H9 (cell line): ENCODE data around the gene NFIL3. TPM values are rescaled to one million over a fixed set of nuclear protein-coding genes. Genes with fewer than 3 reads are reported as not detected.
"Not testable (repeated sequence)": the region's sequence is repeated elsewhere in the genome, so short reads cannot be mapped to it uniquely, and the experiment has no call there.

Source experiments
- DNase-seq: peaks from one replicate; pipeline ENCODE4 v3.0.0-alpha.2; 2017
- H2AFZ ChIP-seq: one replicate; pipeline ENCODE4 v1.6.1; 2013; ENCODE audit warnings: mild to moderate bottlenecking, low read length, control low read depth, moderate library complexity
- H2AK5ac ChIP-seq: 2 replicates; pipeline ENCODE4 v1.6.1; 2013; ENCODE audit warnings: low read length, control low read depth, mixed read lengths; ENCODE audit not compliant: insufficient read length
- H2BK120ac ChIP-seq: one replicate; pipeline ENCODE4 v1.6.1; 2013; ENCODE audit warnings: low read depth, mild to moderate bottlenecking, low read length, control low read depth, inconsistent platforms; ENCODE audit not compliant: poor library complexity, severe bottlenecking
- H2BK12ac ChIP-seq: 2 replicates; pipeline ENCODE4 v1.6.1; 2013; ENCODE audit warnings: low read length, control low read depth, mixed read lengths, low read depth; ENCODE audit not compliant: insufficient read length
- H2BK15ac ChIP-seq: 2 replicates; pipeline ENCODE4 v1.6.1; 2013; ENCODE audit warnings: low read depth, low read length, control low read depth
- H2BK20ac ChIP-seq: one replicate; pipeline ENCODE4 v1.6.1; 2013; ENCODE audit warnings: low read depth, mild to moderate bottlenecking, low read length, control low read depth, inconsistent platforms; ENCODE audit not compliant: poor library complexity, severe bottlenecking
- H2BK5ac ChIP-seq: 2 replicates; pipeline ENCODE4 v1.6.1; 2013; ENCODE audit warnings: low read length, control low read depth, mixed read lengths; ENCODE audit not compliant: insufficient read length
- H3K14ac ChIP-seq: 2 replicates; pipeline ENCODE4 v1.6.1; 2013; ENCODE audit warnings: low read length, control low read depth; ENCODE audit not compliant: insufficient read depth
- H3K18ac ChIP-seq: 2 replicates; pipeline ENCODE4 v1.6.1; 2013; ENCODE audit warnings: low read depth, mild to moderate bottlenecking, mixed read lengths, low read length, control low read depth; ENCODE audit not compliant: insufficient read length
- H3K23ac ChIP-seq: 2 replicates; pipeline ENCODE4 v1.6.1; 2013; ENCODE audit warnings: low read length, control low read depth, mixed read lengths, low read depth; ENCODE audit not compliant: insufficient read length
- H3K23me2 ChIP-seq: 2 replicates; pipeline ENCODE4 v1.6.1; 2013; ENCODE audit warnings: low read depth, mild to moderate bottlenecking, mixed read lengths, low read length, control low read depth; ENCODE audit not compliant: insufficient read length, poor library complexity, severe bottlenecking
- H3K27ac ChIP-seq: 2 replicates; pipeline ENCODE4 v1.5.1; 2013; ENCODE audit warnings: low read length, control low read depth, mixed read lengths, low read depth; ENCODE audit not compliant: insufficient read length
- H3K27me3 ChIP-seq: 2 replicates; pipeline ENCODE4 v1.6.1; 2013; ENCODE audit warnings: low read length, control low read depth, inconsistent platforms; ENCODE audit not compliant: insufficient read depth
- H3K4ac ChIP-seq: 2 replicates; pipeline ENCODE4 v1.6.1; 2013; ENCODE audit warnings: low read depth, mild to moderate bottlenecking, control low read depth, inconsistent platforms, low read length, moderate library complexity
- H3K4me1 ChIP-seq: 2 replicates; pipeline ENCODE4 v1.6.1; 2013; ENCODE audit warnings: low read length, control low read depth, inconsistent platforms; ENCODE audit not compliant: insufficient read depth
- H3K4me2 ChIP-seq: 2 replicates; pipeline ENCODE4 v1.6.1; 2013; ENCODE audit warnings: low read length, control low read depth, mixed read lengths; ENCODE audit not compliant: insufficient read length, insufficient read depth
- H3K56ac ChIP-seq: 2 replicates; pipeline ENCODE4 v1.6.1; 2013; ENCODE audit warnings: low read depth, mild to moderate bottlenecking, mixed read lengths, low read length, control low read depth; ENCODE audit not compliant: insufficient read length
- H3K79me1 ChIP-seq: 2 replicates; pipeline ENCODE4 v1.6.1; 2013; ENCODE audit warnings: low read depth, mild to moderate bottlenecking, moderate library complexity, low read length, control low read depth, inconsistent platforms; ENCODE audit not compliant: insufficient read depth, poor library complexity, severe bottlenecking
- H3K79me2 ChIP-seq: 2 replicates; pipeline ENCODE4 v1.6.1; 2013; ENCODE audit warnings: low read length, control low read depth, inconsistent platforms; ENCODE audit not compliant: insufficient read depth
- H3K9ac ChIP-seq: 2 replicates; pipeline ENCODE4 v1.6.1; 2013; ENCODE audit warnings: low read length, control low read depth, mixed read lengths; ENCODE audit not compliant: insufficient read length; ENCODE audit errors: extremely low read depth
- H3K9me3 ChIP-seq: one replicate; pipeline ENCODE4 v1.6.1; 2013; ENCODE audit warnings: low read depth, low read length, inconsistent platforms; ENCODE audit not compliant: control insufficient read depth
- H3T11ph ChIP-seq: one replicate; pipeline ENCODE4 v1.6.1; 2013; ENCODE audit warnings: mild to moderate bottlenecking, low read length, control low read depth, inconsistent platforms
- H4K20me1 ChIP-seq: one replicate; pipeline ENCODE4 v1.6.1; 2013; ENCODE audit not compliant: control insufficient read depth, insufficient read length, insufficient read depth
- H4K5ac ChIP-seq: 2 replicates; pipeline ENCODE4 v1.6.1; 2013; ENCODE audit warnings: low read depth, mild to moderate bottlenecking, mixed read lengths, low read length, control low read depth; ENCODE audit not compliant: insufficient read length
- H4K8ac ChIP-seq: replicated peaks from 2 replicates; pipeline ENCODE4 v1.6.1; 2013; ENCODE audit warnings: low read length, control low read depth, mixed read lengths, low read depth; ENCODE audit not compliant: insufficient read length
- H4K91ac ChIP-seq: 2 replicates; pipeline ENCODE4 v1.6.1; 2013; ENCODE audit warnings: low read depth, mild to moderate bottlenecking, moderate library complexity, mixed read lengths, low read length, control low read depth; ENCODE audit not compliant: insufficient read length
- H3K27ac Mint-ChIP-seq, 3 experiments: 2 replicates in 2 of 3; 3 replicates in 1 of 3; pipeline ENCODE4 v1.8.0; 2020 to 2021; ENCODE audit warnings: mixed read lengths in 3 of 3, mild to moderate bottlenecking in 1 of 3, moderate library complexity in 1 of 3
- H3K27me3 Mint-ChIP-seq: 2 replicates; pipeline ENCODE4 v1.8.0; 2021; ENCODE audit warnings: low read depth, mild to moderate bottlenecking, moderate library complexity, mixed read lengths
- H3K36me3 Mint-ChIP-seq, 3 experiments: 2 replicates in 2 of 3; 3 replicates in 1 of 3; pipeline ENCODE4 v1.8.0; 2020 to 2021; ENCODE audit warnings: low read depth in 3 of 3, mixed read lengths in 3 of 3; ENCODE audit not compliant: insufficient read depth in 1 of 3
- H3K4me1 Mint-ChIP-seq, 2 experiments: 2 replicates each; pipeline ENCODE4 v1.8.0; 2020; ENCODE audit warnings: mixed read lengths in 2 of 2
- H3K4me3 Mint-ChIP-seq, 2 experiments: 2 replicates in 1 of 2; 3 replicates in 1 of 2; pipeline ENCODE4 v1.8.0; 2020 to 2021; ENCODE audit warnings: mild to moderate bottlenecking in 2 of 2, mixed read lengths in 2 of 2, moderate library complexity in 1 of 2
- H3K9me3 Mint-ChIP-seq, 2 experiments: 2 replicates in 1 of 2; 3 replicates in 1 of 2; pipeline ENCODE4 v1.8.0; 2020; ENCODE audit warnings: mild to moderate bottlenecking in 2 of 2, mixed read lengths in 2 of 2, moderate library complexity in 1 of 2
- CTCF ChIP-seq: fragments of 200-600 bp; sonication (generic); conservative IDR thresholded peaks from 3 replicates; pipeline ENCODE4 v1.8.0; 2021; ENCODE audit warnings: antibody characterized with exemption, mild to moderate bottlenecking
- WGBS: extraction: QIAGEN DNeasy Blood & Tissue Kit; methylation state at CpG from one replicate; pipeline ENCODE4 v1.1.7; 2013; ENCODE audit warnings: missing lambda C conversion rate, low lambda C conversion rate, mixed read lengths; ENCODE audit not compliant: insufficient read length; ENCODE audit errors: extremely low coverage; 5-methylcytosine and 5-hydroxymethylcytosine counted together
- total RNA-seq: library from RNA; stranded (reverse); gene quantifications from 2 replicates; pipeline ENCODE4 v1.2.1, GENCODE V29; 2021

The NFIL3 gene
- total RNA-seq, 1 experiment from 2014 or later = 8.4 TPM

- Histone ChIP-seq H3K4me2 (no peak overlapping the region), H4K8ac (no peak overlapping the region), H4K5ac (no peak overlapping the region), H2BK12ac (no peak overlapping the region), H2BK20ac (no peak overlapping the region), H3K23me2 (no peaks in the 10 kb centered on the region), H3K4me1 (no peaks in the 10 kb centered on the region), H3K56ac (no peak overlapping the region), H3K27ac (no peak overlapping the region), H3K9ac (no peak overlapping the region), H3T11ph (no peak overlapping the region), H3K4ac (no peak overlapping the region), H2BK15ac (no peak overlapping the region), H3K23ac (no peak overlapping the region), H4K91ac (no peak overlapping the region), H3K9me3 (no peaks in the 10 kb centered on the region), H3K14ac (no peak overlapping the region), H2BK5ac (no peak overlapping the region), H2AFZ (no peak overlapping the region), H2AK5ac (no peak overlapping the region), H2BK120ac (no peak overlapping the region), H4K20me1 (no peaks in the 10 kb centered on the region), H3K18ac (no peak overlapping the region), H3K27me3 (no peaks in the 10 kb centered on the region), H3K79me2 (no peaks in the 10 kb centered on the region), H3K79me1 (no peaks in the 10 kb centered on the region)
- no peak overlapping the region for H3K4me3 Mint-ChIP-seq
- WGBS = no CpG with 5 or more reads among the region's 5 CpGs
- no peak overlapping the region for H3K27ac Mint-ChIP-seq
- H3K36me3 Mint-ChIP-seq = peaks cover 0 to 2% (median 0%) of the 10 kb centered on the region in 3 experiments; a peak in 2 of 7 replicates
- DNase-seq = no peak
- H3K4me1 Mint-ChIP-seq = no peaks in the 10 kb centered on the region
- H3K9me3 Mint-ChIP-seq = peaks cover under 1% of the 10 kb centered on the region in 2 experiments; a peak in 2 of 5 replicates
- no peak for TF ChIP-seq CTCF
- H3K27me3 Mint-ChIP-seq = no peaks in the 10 kb centered on the region
Observed at GRCh38 chr9:91391412-91391811, 32.2 kb downstream of the NFIL3 start.

GRCh38 chr9:91389686-91390085, 33.9 kb downstream of the NFIL3 start:
- H4K5ac ChIP-seq, H3K4me1 Mint-ChIP-seq, H3K14ac ChIP-seq, H3K23me2 ChIP-seq, H3K9me3 ChIP-seq, DNase-seq, H3K9ac ChIP-seq, H4K91ac ChIP-seq, H3K36me3 Mint-ChIP-seq, H2BK120ac ChIP-seq, H3K79me2 ChIP-seq, H3K23ac ChIP-seq, H3K27ac Mint-ChIP-seq, H3K18ac ChIP-seq, H3K4me3 Mint-ChIP-seq, H3K27me3 ChIP-seq, H3K27ac ChIP-seq, H3K27me3 Mint-ChIP-seq, H2BK12ac ChIP-seq, H2AFZ ChIP-seq, H2AK5ac ChIP-seq, H3K56ac ChIP-seq, H3K79me1 ChIP-seq, H2BK15ac ChIP-seq, H4K8ac ChIP-seq, H2BK5ac ChIP-seq, H3K4me2 ChIP-seq, H3T11ph ChIP-seq, H2BK20ac ChIP-seq, H3K4me1 ChIP-seq, H4K20me1 ChIP-seq, H3K4ac ChIP-seq: not testable (repeated sequence)
- WGBS = no CpG with 5 or more reads among the region's 4 CpGs
- H3K9me3 Mint-ChIP-seq = peaks cover 8 to 12% of the 10 kb centered on the region in 2 experiments; a peak in 4 of 5 replicates
